ENCODE data around the gene SRC. TPM values are rescaled to one million over a fixed set of nuclear protein-coding genes. Genes with fewer than 3 reads are reported as not detected.

SRC gene
- total RNA-seq, 1 donor from 2014 or later, result 72.7 TPM

DNA sequence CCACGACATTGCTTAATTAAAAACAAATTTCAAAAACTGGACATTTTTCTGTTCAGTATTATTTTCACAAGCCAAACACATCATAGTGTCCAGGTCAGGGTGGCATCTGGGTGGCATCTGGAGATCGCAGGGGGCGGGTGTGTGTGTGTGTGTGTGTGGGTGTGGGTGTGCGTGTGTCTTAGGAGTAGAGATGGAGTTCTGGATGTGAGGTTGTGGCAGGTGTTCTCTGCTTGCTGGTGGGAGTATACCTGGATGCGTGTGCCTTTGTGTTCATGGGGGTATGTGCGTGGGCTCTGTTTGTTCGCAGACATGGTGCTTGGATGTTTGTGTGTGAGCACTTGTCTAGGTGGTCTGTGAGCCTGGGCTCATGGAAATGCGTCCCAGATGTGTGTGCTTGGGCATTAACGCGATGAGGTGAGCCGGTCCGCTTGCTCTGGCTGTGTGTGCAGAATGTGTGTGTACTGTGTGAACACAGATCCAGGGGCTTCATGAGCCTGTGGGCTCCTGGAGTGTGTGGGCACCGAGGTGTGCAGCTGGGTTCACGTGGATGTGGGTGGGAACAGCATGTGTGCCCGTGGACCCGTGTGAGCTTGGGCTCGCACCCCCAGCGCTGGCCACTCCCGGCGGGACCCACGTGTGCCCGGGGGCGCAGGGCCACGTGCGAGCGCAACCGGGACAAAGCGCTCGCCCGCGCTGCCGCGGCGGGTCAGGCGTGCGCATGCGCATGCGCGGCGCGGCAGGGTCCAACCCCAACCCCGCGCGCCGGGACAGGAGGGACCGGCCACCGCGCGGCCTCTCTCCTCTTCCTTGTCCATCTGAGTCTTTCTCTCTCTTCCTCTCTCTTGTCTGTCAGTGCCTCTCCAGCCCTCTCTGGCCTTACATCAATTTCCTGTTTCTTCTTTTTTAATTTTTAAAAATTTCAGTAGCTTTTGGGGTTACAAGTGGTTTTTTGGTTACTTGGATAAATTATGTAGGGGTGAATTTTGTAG, 60.4 kb downstream of the SRC start:
- TF ChIP-seq, protein P1, sequence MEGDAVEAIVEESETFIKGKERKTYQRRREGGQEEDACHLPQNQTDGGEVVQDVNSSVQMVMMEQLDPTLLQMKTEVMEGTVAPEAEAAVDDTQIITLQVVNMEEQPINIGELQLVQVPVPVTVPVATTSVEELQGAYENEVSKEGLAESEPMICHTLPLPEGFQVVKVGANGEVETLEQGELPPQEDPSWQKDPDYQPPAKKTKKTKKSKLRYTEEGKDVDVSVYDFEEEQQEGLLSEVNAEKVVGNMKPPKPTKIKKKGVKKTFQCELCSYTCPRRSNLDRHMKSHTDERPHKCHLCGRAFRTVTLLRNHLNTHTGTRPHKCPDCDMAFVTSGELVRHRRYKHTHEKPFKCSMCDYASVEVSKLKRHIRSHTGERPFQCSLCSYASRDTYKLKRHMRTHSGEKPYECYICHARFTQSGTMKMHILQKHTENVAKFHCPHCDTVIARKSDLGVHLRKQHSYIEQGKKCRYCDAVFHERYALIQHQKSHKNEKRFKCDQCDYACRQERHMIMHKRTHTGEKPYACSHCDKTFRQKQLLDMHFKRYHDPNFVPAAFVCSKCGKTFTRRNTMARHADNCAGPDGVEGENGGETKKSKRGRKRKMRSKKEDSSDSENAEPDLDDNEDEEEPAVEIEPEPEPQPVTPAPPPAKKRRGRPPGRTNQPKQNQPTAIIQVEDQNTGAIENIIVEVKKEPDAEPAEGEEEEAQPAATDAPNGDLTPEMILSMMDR (IDR thresholded peaks at IDR 0.05), result no peak
- peaks cover 11% of the 10 kb centered on the region for H3K27me3 Mint-ChIP-seq
- DNase-seq (peak; percentile 44), ATAC-seq (ENCODE audit: low read depth) (peak; percentile 47)
- intact Hi-C loops (cut with micrococcal nuclease), result no loop called here
- H3K27ac Mint-ChIP-seq, result no peak overlapping the region
- H3K4me1 Mint-ChIP-seq, result peaks cover 29% of the 10 kb centered on the region
- no peaks in the 10 kb centered on the region for H3K9me3 Mint-ChIP-seq
- CTCF ChIA-PET, result no interaction called here
- peak overlapping the region; percentile 50 for H3K4me3 Mint-ChIP-seq
- POLR2A ChIA-PET, result no interaction called here
- H3K36me3 Mint-ChIP-seq (ENCODE audit: low read depth), result peaks cover 15% of the 10 kb centered on the region

DNA sequence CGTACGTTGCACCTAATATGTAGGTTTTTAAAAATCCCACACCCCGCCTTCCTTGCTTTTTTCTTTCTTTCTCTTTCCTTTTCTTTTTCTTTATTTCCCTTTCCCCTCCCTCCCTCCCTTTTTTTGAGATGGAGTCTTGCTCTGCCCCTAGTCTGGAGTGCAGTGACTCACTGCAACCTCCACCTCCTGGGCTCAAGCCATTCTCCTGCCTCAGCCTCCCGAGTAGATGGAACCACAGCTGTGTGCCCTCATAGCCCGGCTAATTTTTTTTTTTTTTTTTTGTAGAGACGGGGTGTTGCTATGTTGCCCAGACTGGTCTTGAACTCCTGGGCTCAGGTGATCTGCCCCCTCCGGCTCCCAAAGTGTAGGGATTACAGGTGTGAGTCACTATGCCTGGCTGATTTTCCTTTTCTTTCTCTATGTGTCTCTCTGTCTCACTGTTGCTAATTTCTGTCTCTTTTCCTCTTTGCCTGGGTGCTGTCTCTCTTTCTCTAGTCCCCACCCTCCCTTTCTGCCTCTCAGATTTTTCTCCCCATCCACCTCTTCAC, 61.2 kb downstream of the SRC start:
- peaks cover 11% of the 10 kb centered on the region for H3K27me3 Mint-ChIP-seq
- peaks cover 11% of the 10 kb centered on the region for H3K36me3 Mint-ChIP-seq (ENCODE audit: low read depth)
- CTCF ChIA-PET, result no interaction called here
- DNase-seq (no peak), ATAC-seq (ENCODE audit: low read depth) (no peak)
- intact Hi-C loops (cut with micrococcal nuclease), result no loop called here
- TF ChIP-seq, protein P1 (IDR thresholded peaks at IDR 0.05), result no peak
- POLR2A ChIA-PET, result no interaction called here
- H3K4me1 Mint-ChIP-seq, result peaks cover 29% of the 10 kb centered on the region
- no peak overlapping the region for H3K27ac Mint-ChIP-seq
- no peaks in the 10 kb centered on the region for H3K9me3 Mint-ChIP-seq
- peak overlapping the region; percentile 50 for H3K4me3 Mint-ChIP-seq

DNA sequence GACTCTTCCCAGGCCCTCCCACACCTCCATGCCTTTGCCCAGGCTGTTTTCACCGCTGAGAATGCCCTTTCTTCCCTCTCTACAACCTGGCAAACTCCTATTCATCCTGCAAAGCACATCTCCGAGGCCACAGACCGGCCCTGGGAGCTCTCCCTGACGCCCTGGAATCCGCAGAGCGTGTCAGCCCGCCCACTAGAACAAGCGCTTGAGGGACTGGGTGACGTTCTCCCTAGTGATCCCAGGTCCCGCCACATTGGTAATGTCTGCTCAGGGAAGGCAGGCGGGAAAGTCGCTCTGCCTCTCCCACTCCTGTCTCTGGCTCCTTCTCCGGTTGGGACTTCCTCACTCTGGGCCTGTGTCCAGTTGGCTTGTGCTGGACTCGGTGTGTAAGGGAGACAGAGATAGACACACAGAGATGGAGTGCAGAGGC, 61.6 kb downstream of the SRC start:
- Mint-ChIP-seq H3K27me3 (peaks cover 11% of the 10 kb centered on the region), H3K36me3 (ENCODE audit: low read depth) (peaks cover 6% of the 10 kb centered on the region), H3K27ac (no peak overlapping the region), H3K4me3 (peak overlapping the region; percentile 21), H3K9me3 (no peaks in the 10 kb centered on the region), H3K4me1 (peaks cover 29% of the 10 kb centered on the region)
- TF ChIP-seq, protein P1 (IDR thresholded peaks at IDR 0.05), result no peak
- ATAC-seq (ENCODE audit: low read depth) (no peak), DNase-seq (no peak)
- POLR2A ChIA-PET, result no interaction called here
- intact Hi-C loops (cut with micrococcal nuclease), result no loop called here
- CTCF ChIA-PET, result no interaction called here

DNA sequence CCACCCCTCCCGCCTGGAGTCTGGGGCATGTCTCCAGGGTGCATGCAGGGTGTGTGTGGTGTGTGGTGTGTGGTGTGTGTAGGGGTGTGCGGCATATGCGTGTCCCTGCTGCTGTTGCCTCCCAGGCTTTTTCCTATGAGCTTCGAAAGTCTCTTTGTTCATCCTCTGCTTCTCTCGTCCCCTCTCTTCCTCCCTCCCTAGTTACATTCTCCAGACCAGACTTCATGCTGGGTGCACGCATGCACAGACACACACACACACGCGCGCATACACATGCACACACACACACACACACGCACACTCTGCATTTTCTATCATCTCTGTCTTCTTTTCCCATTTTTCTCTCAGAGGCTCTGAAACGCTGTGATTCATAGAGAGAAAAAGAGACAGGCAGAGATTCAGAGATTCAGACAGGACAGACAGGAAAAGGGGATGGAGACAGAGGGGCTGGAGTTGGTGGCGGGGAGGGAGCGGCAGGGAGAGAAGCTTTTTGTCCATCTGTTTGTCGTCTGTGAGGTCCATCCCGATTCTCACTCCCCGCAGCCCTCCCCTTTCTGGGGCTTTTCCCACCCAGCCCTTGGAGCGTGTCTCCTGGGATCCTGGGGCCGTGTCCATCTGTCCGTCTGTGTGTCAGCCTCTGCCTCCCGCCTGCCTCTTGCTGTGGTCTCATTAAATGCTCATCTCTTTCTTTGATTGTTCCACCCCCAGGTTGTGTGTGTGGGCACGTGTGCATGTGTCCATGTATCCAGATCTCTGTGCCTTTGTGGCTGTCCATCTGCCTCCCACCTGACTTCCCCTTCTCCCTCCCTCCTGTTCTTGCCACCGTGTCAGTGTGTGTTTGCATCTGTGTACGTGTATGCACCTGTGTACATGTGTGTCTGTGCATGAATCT, 62.6 kb downstream of the SRC start:
- Mint-ChIP-seq H3K9me3 (no peaks in the 10 kb centered on the region), H3K36me3 (ENCODE audit: low read depth) (no peaks in the 10 kb centered on the region), H3K4me1 (peaks cover 29% of the 10 kb centered on the region), H3K4me3 (no peak overlapping the region), H3K27me3 (peaks cover 11% of the 10 kb centered on the region), H3K27ac (no peak overlapping the region)
- ATAC-seq (ENCODE audit: low read depth) (no peak), DNase-seq (no peak)
- TF ChIP-seq, protein P1 (IDR thresholded peaks at IDR 0.05), result no peak
- intact Hi-C loops (cut with micrococcal nuclease), result loop anchor here (1.0 kb wide), 2 partner anchors 118 to 126 kb away; no protein-coding TSS in a partner anchor
- ChIA-PET POLR2A (no interaction called here), CTCF (interaction anchor here (1.3 kb wide), 1 partner anchor 125 kb away, joined by 3 read pairs; no protein-coding TSS in a partner anchor)
